Pancreas (tissue), 10 donors: ENCODE results near the gene AKAP6. TPM values are rescaled to one million over a fixed set of nuclear protein-coding genes. Genes with fewer than 3 reads are reported as not detected.

Experiments used
- ATAC-seq, 4 donors: fragments of 200-7000 bp; cut with Tn5 transposase; one replicate each; pipeline versions ENCODE4 v1.8.0 to v1.9.1; 2020; ENCODE audit warnings: mild to moderate bottlenecking in 4 of 4, moderate library complexity in 4 of 4
- DNase-seq, 6 donors: peaks; one replicate each; pipeline ENCODE4 v3.0.0-alpha.2; 2020
- FAIRE-seq: peaks from 2 replicates; lab custom pipeline; 2012; peaks lifted over from hg19 to GRCh38; lab: Jason Lieb, UNC
- H3K27ac ChIP-seq, 4 donors: fragments of 200-600 bp; sonication (generic); 1 replicate in 3 of 4; 2 replicates in 1 of 4; pipeline versions ENCODE4 v1.5.0 to v1.8.0; 2020
- H3K27me3 ChIP-seq, 4 donors: fragments of 200-600 bp; one replicate each; pipeline ENCODE4 v1.8.0; 2021
- H3K36me3 ChIP-seq, 3 donors: fragments of 200-600 bp; sonication (generic) in 1 of 3; one replicate each; pipeline versions ENCODE4 v1.5.0 to v1.8.0; 2020 to 2021
- H3K4me1 ChIP-seq, 3 donors: fragments of 200-600 bp; one replicate each; pipeline ENCODE4 v1.8.0; 2021
- H3K4me3 ChIP-seq, 4 donors: fragments of 200-600 bp; sonication (generic) in 2 of 4; one replicate each; pipeline versions ENCODE4 v1.5.0 to v1.8.0; 2020 to 2021
- H3K9me3 ChIP-seq, 4 donors: fragments of 200-600 bp; one replicate each; pipeline ENCODE4 v1.8.0; 2021
- CTCF ChIP-seq, 4 donors: fragments of 200-600 bp; sonication (generic) in 3 of 4; IDR thresholded peaks; one replicate each; pipeline versions ENCODE4 v1.5.0 to v1.8.0; 2021; ENCODE audit warnings: antibody characterized with exemption in 4 of 4
- WGBS, 2 donors: extraction: QIAGEN DNeasy Blood & Tissue Kit; methylation state at CpG; one replicate each; pipeline ENCODE4 v1.1.7; 2013; 5-methylcytosine and 5-hydroxymethylcytosine counted together
- intact Hi-C, 3 donors: fragments of 100-400 bp; cut with DNase I; formaldehyde crosslinking; loops; one replicate each; pipeline versions ENCODE4 v1.11.1 to v1.14.2; 2022
- polyA plus RNA-seq, 2 donors: library from polyadenylated mRNA; stranded (reverse); fragments of 200-250 nt; gene quantifications; one replicate each; pipeline ENCODE4 v1.2.3, GENCODE V29; 2013
- total RNA-seq, 6 donors: library from RNA; stranded (reverse); fragmentation: NEBNext Ultra II Directional in 4 of 6; extraction: Animal tissue kit (Norgen Biotek cat#: 25700) in 4 of 6; gene quantifications; one replicate each; pipeline versions ENCODE4 v1.2.1 to v1.2.4, GENCODE V29; 2021 to 2023
- donor health status: healthy with polysubstance abuse.
- donor health status: DM: no; HTN: no; CAD: no; lungs with moderate emphysema.
- donor health status: DM: no; HTN: no; CAD: no.
- donor health status: control.
- donor health status: control.
- donor health status: Bipolar disorder and iron deficiency.
- donor health status: DM: yes; HTN: yes; CAD: no.
- donor health status: DM: no; HTN: no; CAD: no.
- donor health status: DM: no; HTN: no; CAD: no.
- donor health status: DM: yes; HTN: yes; CAD: no.

Gene AKAP6
- total and polyA plus RNA-seq, 8 donors, result 0.34 to 2.2 (median 1.8) TPM

GRCh38 chr14:32407130-32407529 is 78.0 kb downstream of the AKAP6 start:
- Histone ChIP-seq H3K4me3 (no peak overlapping the region), H3K27ac (no peak overlapping the region), H3K36me3 (no peaks in the 10 kb centered on the region), H3K9me3 (no peaks in the 10 kb centered on the region), H3K4me1 (no peaks in the 10 kb centered on the region), H3K27me3 (no peaks in the 10 kb centered on the region)
- FAIRE-seq (no peak), ATAC-seq (no peak), DNase-seq (no peak)
- 44 to 62% methylated on average over 1 of the region's 1 CpG for WGBS, 2 donors
- intact Hi-C loops, result no loop called here
- no peak for TF ChIP-seq CTCF (IDR thresholded peaks at IDR 0.05)

- H3K27ac ChIP-seq, result no peak overlapping the region
- DNase-seq (peak in 2 of 6 donors; percentile 7 to 18), FAIRE-seq (peak; percentile 23), ATAC-seq (no peak)
- no peaks in the 10 kb centered on the region for H3K27me3 ChIP-seq
- WGBS, 2 donors, result 76 to 80% methylated on average over 3 of the region's 3 CpGs
- no peak overlapping the region for H3K4me3 ChIP-seq
- H3K36me3 ChIP-seq, result no peaks in the 10 kb centered on the region
- intact Hi-C loops, result no loop called here
- no peak for TF ChIP-seq CTCF (IDR thresholded peaks at IDR 0.05)
- H3K9me3 ChIP-seq, result no peaks in the 10 kb centered on the region
- H3K4me1 ChIP-seq, result no peaks in the 10 kb centered on the region
Measured at GRCh38 chr14:32408018-32408417, 78.9 kb downstream of the AKAP6 start.

- intact Hi-C loops, result no loop called here
- no peaks in the 10 kb centered on the region for H3K27me3 ChIP-seq
- FAIRE-seq, result no peak
- no peaks in the 10 kb centered on the region for H3K4me1 ChIP-seq
- H3K9me3 ChIP-seq, result no peaks in the 10 kb centered on the region
- no peaks in the 10 kb centered on the region for H3K36me3 ChIP-seq
- DNase-seq, result no peak
- 85 to 94% methylated on average over 1 of the region's 1 CpG for WGBS, 2 donors
- no peak overlapping the region for H3K27ac ChIP-seq
- ATAC-seq, result no peak
- no peak overlapping the region for H3K4me3 ChIP-seq
- no peak for TF ChIP-seq CTCF (IDR thresholded peaks at IDR 0.05)
Measured at GRCh38 chr14:32412103-32412502, 83.0 kb downstream of the AKAP6 start.

- TF ChIP-seq CTCF (IDR thresholded peaks at IDR 0.05), result no peak
- H3K36me3 ChIP-seq, result no peaks in the 10 kb centered on the region
- DNase-seq (no peak), FAIRE-seq (no peak), ATAC-seq (no peak)
- no peaks in the 10 kb centered on the region for H3K4me1 ChIP-seq
- no peaks in the 10 kb centered on the region for H3K27me3 ChIP-seq
- no peaks in the 10 kb centered on the region for H3K9me3 ChIP-seq
- H3K4me3 ChIP-seq, result no peak overlapping the region
- no peak overlapping the region for H3K27ac ChIP-seq
- WGBS, 2 donors, result 50 to 72% methylated on average over 2 of the region's 2 CpGs
- intact Hi-C loops, result no loop called here
Measured at GRCh38 chr14:32412532-32412931, 83.4 kb downstream of the AKAP6 start.

- intact Hi-C loops, result no loop called here
- Histone ChIP-seq H3K27me3 (no peaks in the 10 kb centered on the region), H3K36me3 (no peaks in the 10 kb centered on the region), H3K9me3 (no peaks in the 10 kb centered on the region), H3K4me1 (no peaks in the 10 kb centered on the region), H3K4me3 (no peak overlapping the region), H3K27ac (no peak overlapping the region)
- no peak for ATAC-seq
- no peak for DNase-seq
- TF ChIP-seq CTCF (IDR thresholded peaks at IDR 0.05), result no peak
- 63 to 71% methylated on average over 4 of the region's 4 CpGs for WGBS, 2 donors
- FAIRE-seq, result no peak
Measured at GRCh38 chr14:32413967-32414640, 85.0 kb downstream of the AKAP6 start.
